ENCODE results near the gene CLIC4. TPM values are rescaled to one million over a fixed set of nuclear protein-coding genes. Genes with fewer than 3 reads are reported as not detected.

CLIC4 gene
- total and polyA plus RNA-seq, 9 of the 15 experiments (the other 6 are each of a cell fraction or from before 2014, with no cell fraction given) = 16.0 to 67.5 (median 38.4) TPM

DNA sequence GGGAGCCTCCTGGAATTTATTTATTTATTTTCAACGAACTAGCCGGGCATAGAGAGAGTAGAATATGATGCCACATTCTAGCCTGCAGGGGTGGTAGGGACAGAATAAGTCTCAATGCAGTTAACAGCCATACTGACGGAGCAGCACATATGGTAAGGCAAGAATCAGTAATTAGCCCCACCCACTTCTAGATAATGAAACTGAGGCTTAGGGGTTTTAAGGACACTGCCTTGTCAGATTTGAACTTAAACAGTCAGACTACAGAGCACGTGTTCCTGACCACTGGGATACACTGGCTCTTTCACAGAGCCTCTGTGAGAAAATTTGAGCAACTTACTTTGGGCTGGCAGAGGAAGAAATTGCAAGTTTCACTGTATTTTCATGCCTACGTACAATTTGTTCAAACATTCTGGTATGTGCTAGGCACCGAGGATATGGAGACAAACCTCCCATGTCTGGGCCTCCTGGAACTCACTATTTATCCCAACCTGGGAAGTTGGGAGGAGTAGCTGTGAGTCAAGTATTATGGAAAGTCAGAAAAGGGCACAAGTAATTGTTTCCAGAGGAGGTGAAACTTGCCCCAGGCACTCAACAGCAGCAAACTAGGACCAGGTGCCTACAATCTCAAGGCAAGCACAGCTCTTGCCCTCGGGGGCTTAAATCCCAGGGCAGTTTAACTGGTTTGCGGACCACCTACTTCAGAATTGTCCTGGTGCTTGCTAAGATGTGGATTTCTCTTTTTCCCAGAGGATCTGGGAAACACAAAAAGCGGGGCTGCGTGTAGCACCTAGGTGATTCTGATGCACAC is 1.6 kb upstream of the CLIC4 start (continued):
- no peak for TF ChIP-seq ZNF668 (CRISPR knock-in tag; IDR thresholded peaks at IDR 0.05)
- TF ChIP-seq ZBTB8A (IDR thresholded peaks at IDR 0.05; ENCODE audit: partially characterized antibody) = no peak
- no peak for TF ChIP-seq RFX7 (CRISPR knock-in tag; IDR thresholded peaks at IDR 0.05)
- TF ChIP-seq, protein P1, sequence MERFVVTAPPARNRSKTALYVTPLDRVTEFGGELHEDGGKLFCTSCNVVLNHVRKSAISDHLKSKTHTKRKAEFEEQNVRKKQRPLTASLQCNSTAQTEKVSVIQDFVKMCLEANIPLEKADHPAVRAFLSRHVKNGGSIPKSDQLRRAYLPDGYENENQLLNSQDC (CRISPR knock-in tag; IDR thresholded peaks at IDR 0.05) = no peak
- TF ChIP-seq SUPT5H (IDR thresholded peaks at IDR 0.05) = no peak
- no peak for TF ChIP-seq NCOA4 (IDR thresholded peaks at IDR 0.05; ENCODE audit: partially characterized antibody)
- no peak for TF ChIP-seq ZNF232 (CRISPR knock-in tag; IDR thresholded peaks at IDR 0.05)
- no peak for TF ChIP-seq ZNF76 (CRISPR knock-in tag; IDR thresholded peaks at IDR 0.05; ENCODE audit: borderline replicate concordance)
- no peak for TF ChIP-seq MCM2 (IDR thresholded peaks at IDR 0.05; ENCODE audit: low read depth)
- TF ChIP-seq TOE1 (IDR thresholded peaks at IDR 0.05; ENCODE audit: borderline replicate concordance) = no peak; the same call in 1 of the 2 replicates
- TF ChIP-seq TOE1 (CRISPR knock-in tag; IDR thresholded peaks at IDR 0.05; ENCODE audit: borderline replicate concordance, low read depth) = no peak
- TF ChIP-seq, protein P2, sequence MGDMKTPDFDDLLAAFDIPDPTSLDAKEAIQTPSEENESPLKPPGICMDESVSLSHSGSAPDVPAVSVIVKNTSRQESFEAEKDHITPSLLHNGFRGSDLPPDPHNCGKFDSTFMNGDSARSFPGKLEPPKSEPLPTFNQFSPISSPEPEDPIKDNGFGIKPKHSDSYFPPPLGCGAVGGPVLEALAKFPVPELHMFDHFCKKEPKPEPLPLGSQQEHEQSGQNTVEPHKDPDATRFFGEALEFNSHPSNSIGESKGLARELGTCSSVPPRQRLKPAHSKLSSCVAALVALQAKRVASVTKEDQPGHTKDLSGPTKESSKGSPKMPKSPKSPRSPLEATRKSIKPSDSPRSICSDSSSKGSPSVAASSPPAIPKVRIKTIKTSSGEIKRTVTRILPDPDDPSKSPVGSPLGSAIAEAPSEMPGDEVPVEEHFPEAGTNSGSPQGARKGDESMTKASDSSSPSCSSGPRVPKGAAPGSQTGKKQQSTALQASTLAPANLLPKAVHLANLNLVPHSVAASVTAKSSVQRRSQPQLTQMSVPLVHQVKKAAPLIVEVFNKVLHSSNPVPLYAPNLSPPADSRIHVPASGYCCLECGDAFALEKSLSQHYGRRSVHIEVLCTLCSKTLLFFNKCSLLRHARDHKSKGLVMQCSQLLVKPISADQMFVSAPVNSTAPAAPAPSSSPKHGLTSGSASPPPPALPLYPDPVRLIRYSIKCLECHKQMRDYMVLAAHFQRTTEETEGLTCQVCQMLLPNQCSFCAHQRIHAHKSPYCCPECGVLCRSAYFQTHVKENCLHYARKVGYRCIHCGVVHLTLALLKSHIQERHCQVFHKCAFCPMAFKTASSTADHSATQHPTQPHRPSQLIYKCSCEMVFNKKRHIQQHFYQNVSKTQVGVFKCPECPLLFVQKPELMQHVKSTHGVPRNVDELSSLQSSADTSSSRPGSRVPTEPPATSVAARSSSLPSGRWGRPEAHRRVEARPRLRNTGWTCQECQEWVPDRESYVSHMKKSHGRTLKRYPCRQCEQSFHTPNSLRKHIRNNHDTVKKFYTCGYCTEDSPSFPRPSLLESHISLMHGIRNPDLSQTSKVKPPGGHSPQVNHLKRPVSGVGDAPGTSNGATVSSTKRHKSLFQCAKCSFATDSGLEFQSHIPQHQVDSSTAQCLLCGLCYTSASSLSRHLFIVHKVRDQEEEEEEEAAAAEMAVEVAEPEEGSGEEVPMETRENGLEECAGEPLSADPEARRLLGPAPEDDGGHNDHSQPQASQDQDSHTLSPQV (IDR thresholded peaks at IDR 0.05) = peak; percentile 85
- no peak for TF ChIP-seq CC2D1A (IDR thresholded peaks at IDR 0.05)
- no peak for TF ChIP-seq NR2C1 (IDR thresholded peaks at IDR 0.05)
- 0 out of 2 replicates have a peak, but pooled peaks have one; percentile 17 for TF ChIP-seq NR2C1 (tag; IDR thresholded peaks at IDR 0.05)
- no peak for TF ChIP-seq CBX1 (IDR thresholded peaks at IDR 0.05; ENCODE audit: low read depth)
- TF ChIP-seq POLR2AphosphoS2 (IDR thresholded peaks at IDR 0.05; ENCODE audit: low read length) = no peak
- no peak for TF ChIP-seq OTX1 (CRISPR knock-in tag; IDR thresholded peaks at IDR 0.05)
- TF ChIP-seq, protein P3, sequence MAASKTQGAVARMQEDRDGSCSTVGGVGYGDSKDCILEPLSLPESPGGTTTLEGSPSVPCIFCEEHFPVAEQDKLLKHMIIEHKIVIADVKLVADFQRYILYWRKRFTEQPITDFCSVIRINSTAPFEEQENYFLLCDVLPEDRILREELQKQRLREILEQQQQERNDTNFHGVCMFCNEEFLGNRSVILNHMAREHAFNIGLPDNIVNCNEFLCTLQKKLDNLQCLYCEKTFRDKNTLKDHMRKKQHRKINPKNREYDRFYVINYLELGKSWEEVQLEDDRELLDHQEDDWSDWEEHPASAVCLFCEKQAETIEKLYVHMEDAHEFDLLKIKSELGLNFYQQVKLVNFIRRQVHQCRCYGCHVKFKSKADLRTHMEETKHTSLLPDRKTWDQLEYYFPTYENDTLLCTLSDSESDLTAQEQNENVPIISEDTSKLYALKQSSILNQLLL (CRISPR knock-in tag; IDR thresholded peaks at IDR 0.05; ENCODE audit: borderline replicate concordance) = no peak
- no peak for TF ChIP-seq JUN (IDR thresholded peaks at IDR 0.05; ENCODE audit: borderline replicate concordance, low read depth, low read length)
- TF ChIP-seq JUN (CRISPR knock-in tag; IDR thresholded peaks at IDR 0.05; ENCODE audit: borderline replicate concordance) = no peak
- TF ChIP-seq, protein P4, sequence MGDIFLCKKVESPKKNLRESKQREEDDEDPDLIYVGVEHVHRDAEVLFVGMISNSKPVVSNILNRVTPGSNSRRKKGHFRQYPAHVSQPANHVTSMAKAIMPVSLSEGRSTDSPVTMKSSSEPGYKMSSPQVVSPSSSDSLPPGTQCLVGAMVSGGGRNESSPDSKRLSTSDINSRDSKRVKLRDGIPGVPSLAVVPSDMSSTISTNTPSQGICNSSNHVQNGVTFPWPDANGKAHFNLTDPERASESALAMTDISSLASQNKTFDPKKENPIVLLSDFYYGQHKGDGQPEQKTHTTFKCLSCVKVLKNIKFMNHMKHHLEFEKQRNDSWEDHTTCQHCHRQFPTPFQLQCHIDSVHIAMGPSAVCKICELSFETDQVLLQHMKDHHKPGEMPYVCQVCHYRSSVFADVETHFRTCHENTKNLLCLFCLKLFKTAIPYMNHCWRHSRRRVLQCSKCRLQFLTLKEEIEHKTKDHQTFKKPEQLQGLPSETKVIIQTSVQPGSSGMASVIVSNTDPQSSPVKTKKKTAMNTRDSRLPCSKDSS (IDR thresholded peaks at IDR 0.05; ENCODE audit: low read depth, partially characterized antibody) = no peak
- TF ChIP-seq RBM15 (IDR thresholded peaks at IDR 0.05; ENCODE audit: insufficient read depth, low read length) = no peak

All from K562 (cell line).